ENCODE measurements around the gene ANKRD44.

ANKRD44 gene

GRCh38 chr2:196939371-196939770, 371.2 kb downstream of the ANKRD44 start:
- H2AFZ ChIP-seq (ENCODE audit: low read depth, low read length), result no peak overlapping the region

More at GRCh38 chr2:196939371-196939770, 371.2 kb downstream of the ANKRD44 start:
- TF ChIP-seq CTCF (IDR thresholded peaks at IDR 0.05; ENCODE audit: borderline replicate concordance, extremely low read depth, low read length, poor library complexity, severe bottlenecking), result no peak
- TF ChIP-seq EZH2 (IDR thresholded peaks at IDR 0.05; ENCODE audit: borderline replicate concordance, low read depth, low read length, severe bottlenecking), result no peak
- Histone ChIP-seq H3K9ac (ENCODE audit: low read depth, low read length) (no peak overlapping the region), H3K9me3 (ENCODE audit: insufficient read depth, low read length, severe bottlenecking) (no peaks in the 10 kb centered on the region), H3K4me3 (ENCODE audit: low read depth in 1 of 2, low read length in 2 of 2) (no peak overlapping the region), H4K20me1 (ENCODE audit: insufficient read depth, low read length) (no peaks in the 10 kb centered on the region), H3K79me2 (ENCODE audit: insufficient read depth, low read length) (no peaks in the 10 kb centered on the region), H3K36me3 (ENCODE audit: insufficient read depth, low read length) (no peaks in the 10 kb centered on the region), H3K4me1 (ENCODE audit: insufficient read depth, low read length) (peaks cover 9% of the 10 kb centered on the region), H3K4me2 (ENCODE audit: insufficient read depth, low read length) (no peak overlapping the region), H3K27me3 (ENCODE audit: insufficient read depth, low read length, poor library complexity) (no peaks in the 10 kb centered on the region), H3K27ac (ENCODE audit: low read length) (peak overlapping the region; percentile 2; the same call in 1 of the 2 replicates)
- DNase-seq, result peak; percentile 59
- peak; percentile 96 for ATAC-seq (ENCODE audit: insufficient read depth, low read depth)
